Endothelial cell (in vitro differentiated cells): Measurements from ENCODE around the gene DDA1. TPM values are rescaled to one million over a fixed set of nuclear protein-coding genes. Genes with fewer than 3 reads are reported as not detected.

Source experiments
- DNase-seq: peaks from one replicate; pipeline ENCODE4 v3.0.0; 2021; ENCODE audit warnings: low spot score
- H3K27ac Mint-ChIP-seq: one replicate; pipeline ENCODE4 v1.8.0; 2021; ENCODE audit warnings: mixed read lengths, inconsistent platforms; ENCODE audit not compliant: unreplicated experiment
- H3K27me3 Mint-ChIP-seq: one replicate; pipeline ENCODE4 v1.8.0; 2021; ENCODE audit warnings: mild to moderate bottlenecking, moderate library complexity, mixed read lengths, inconsistent platforms; ENCODE audit not compliant: unreplicated experiment
- H3K36me3 Mint-ChIP-seq: one replicate; pipeline ENCODE4 v1.8.0; 2021; ENCODE audit warnings: mild to moderate bottlenecking, low read depth, mixed read lengths, inconsistent platforms; ENCODE audit not compliant: unreplicated experiment
- H3K4me1 Mint-ChIP-seq: one replicate; pipeline ENCODE4 v1.8.0; 2021; ENCODE audit warnings: mild to moderate bottlenecking, mixed read lengths, inconsistent platforms; ENCODE audit not compliant: unreplicated experiment
- H3K4me3 Mint-ChIP-seq: one replicate; pipeline ENCODE4 v1.8.0; 2021; ENCODE audit warnings: mild to moderate bottlenecking, mixed read lengths, inconsistent platforms; ENCODE audit not compliant: unreplicated experiment
- H3K9me3 Mint-ChIP-seq: one replicate; pipeline ENCODE4 v1.8.0; 2021; ENCODE audit warnings: mixed read lengths, inconsistent platforms; ENCODE audit not compliant: unreplicated experiment
- total RNA-seq: library from RNA; stranded (reverse); fragmentation: NEBNext Ultra II Directional; extraction: Animal tissue kit (Norgen Biotek cat#: 25700); gene quantifications from one replicate; pipeline ENCODE4 v1.2.1, GENCODE V29; 2021; ENCODE audit not compliant: unreplicated experiment
- TF ChIP-seq, protein P1 (sequence below): fragments of 200-600 bp; sonication (generic); IDR thresholded peaks from one replicate; pipeline ENCODE4 v1.5.0; 2021; ENCODE audit warnings: antibody characterized with exemption; ENCODE audit not compliant: unreplicated experiment

The DDA1 gene
- total RNA-seq, 1 donor from 2014 or later = 44.7 TPM

DNA sequence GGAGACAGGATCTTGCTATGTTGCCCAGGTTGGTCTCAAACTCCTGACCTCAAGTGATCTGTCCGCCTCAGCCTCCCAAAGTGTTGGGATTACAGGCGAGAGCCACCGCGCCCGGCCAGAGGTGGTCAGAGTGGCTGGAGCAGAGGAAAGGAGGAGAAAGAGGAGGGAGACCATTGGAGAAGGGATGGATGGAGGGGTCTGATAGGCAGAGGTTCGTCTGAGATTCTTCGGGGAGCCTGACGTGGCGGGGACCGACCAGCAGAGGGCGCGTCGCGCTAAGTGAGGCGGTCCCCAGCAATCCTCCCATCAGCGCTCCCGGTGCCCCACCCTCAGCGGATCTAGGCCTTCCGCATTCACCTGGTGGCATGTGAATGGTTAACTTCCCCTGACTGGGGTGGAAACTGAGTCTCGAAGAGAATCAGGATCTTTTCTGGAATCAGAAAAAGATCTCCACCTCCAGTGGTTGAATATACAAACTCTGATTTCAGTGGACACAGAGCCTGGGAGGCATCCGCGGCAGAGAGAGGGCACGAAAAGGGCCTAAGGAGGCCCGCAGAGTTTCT lies 36.8 kb downstream of the DDA1 start:
- peak; percentile 87 for DNase-seq
- peaks cover 3% of the 10 kb centered on the region for H3K36me3 Mint-ChIP-seq
- peaks cover 21% of the 10 kb centered on the region for H3K27me3 Mint-ChIP-seq
- peak overlapping the region; percentile 72 for H3K27ac Mint-ChIP-seq
- H3K9me3 Mint-ChIP-seq = no peaks in the 10 kb centered on the region
- peaks cover 17% of the 10 kb centered on the region for H3K4me1 Mint-ChIP-seq
- TF ChIP-seq, protein P1, sequence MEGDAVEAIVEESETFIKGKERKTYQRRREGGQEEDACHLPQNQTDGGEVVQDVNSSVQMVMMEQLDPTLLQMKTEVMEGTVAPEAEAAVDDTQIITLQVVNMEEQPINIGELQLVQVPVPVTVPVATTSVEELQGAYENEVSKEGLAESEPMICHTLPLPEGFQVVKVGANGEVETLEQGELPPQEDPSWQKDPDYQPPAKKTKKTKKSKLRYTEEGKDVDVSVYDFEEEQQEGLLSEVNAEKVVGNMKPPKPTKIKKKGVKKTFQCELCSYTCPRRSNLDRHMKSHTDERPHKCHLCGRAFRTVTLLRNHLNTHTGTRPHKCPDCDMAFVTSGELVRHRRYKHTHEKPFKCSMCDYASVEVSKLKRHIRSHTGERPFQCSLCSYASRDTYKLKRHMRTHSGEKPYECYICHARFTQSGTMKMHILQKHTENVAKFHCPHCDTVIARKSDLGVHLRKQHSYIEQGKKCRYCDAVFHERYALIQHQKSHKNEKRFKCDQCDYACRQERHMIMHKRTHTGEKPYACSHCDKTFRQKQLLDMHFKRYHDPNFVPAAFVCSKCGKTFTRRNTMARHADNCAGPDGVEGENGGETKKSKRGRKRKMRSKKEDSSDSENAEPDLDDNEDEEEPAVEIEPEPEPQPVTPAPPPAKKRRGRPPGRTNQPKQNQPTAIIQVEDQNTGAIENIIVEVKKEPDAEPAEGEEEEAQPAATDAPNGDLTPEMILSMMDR = peak; percentile 94
- H3K4me3 Mint-ChIP-seq = no peak overlapping the region

DNA sequence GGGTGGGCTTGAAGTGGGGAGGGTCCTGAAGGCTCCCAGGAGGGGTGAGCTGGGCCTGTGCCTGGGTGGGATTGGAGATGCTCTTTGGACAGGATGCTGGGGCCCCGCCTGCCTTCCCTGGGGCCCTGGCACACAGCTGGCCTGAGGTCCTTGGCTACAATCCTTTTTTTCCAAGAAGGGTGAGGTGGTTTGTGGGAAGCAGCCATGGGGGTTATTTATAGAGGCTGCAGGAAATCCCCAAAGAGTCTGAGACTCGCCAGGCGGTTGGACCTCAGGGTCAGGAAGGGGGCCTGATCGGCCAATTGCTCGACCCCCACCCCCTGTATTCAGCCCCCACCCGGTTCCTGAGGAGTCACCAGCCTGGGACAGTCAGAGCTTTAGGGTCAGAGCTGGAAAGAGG lies 38.0 kb downstream of the DDA1 start:
- Mint-ChIP-seq H3K4me3 (peak overlapping the region; percentile 40), H3K9me3 (no peaks in the 10 kb centered on the region), H3K4me1 (peaks cover 23% of the 10 kb centered on the region), H3K36me3 (peaks cover 7% of the 10 kb centered on the region), H3K27ac (peak overlapping the region; percentile 36), H3K27me3 (peaks cover 23% of the 10 kb centered on the region)
- no peak for DNase-seq
- TF ChIP-seq, protein P1 = no peak

DNA sequence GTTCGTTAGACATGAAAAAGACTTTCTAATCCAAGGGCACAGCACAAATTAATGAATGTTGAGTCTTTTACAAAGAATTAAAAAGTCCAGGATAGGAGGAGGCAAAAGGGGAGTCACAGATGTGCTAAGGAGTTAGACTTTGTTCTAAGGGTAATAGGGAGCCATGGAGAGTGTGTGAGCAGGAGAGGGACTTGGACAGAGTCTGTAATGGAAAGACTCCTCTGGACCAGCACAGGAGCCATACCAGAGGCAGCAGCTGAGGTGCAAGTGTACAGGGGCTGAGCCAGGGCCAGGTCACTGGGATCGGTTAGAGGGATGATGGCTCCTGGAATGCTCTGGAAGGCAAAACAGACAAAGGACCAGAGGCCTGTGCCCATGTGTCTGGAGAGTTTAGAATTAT lies 38.5 kb downstream of the DDA1 start:
- TF ChIP-seq, protein P1 = no peak
- H3K27ac Mint-ChIP-seq = peak overlapping the region; percentile 72
- H3K27me3 Mint-ChIP-seq = peaks cover 27% of the 10 kb centered on the region
- peak overlapping the region; percentile 40 for H3K4me3 Mint-ChIP-seq
- peaks cover 28% of the 10 kb centered on the region for H3K4me1 Mint-ChIP-seq
- peaks cover 11% of the 10 kb centered on the region for H3K36me3 Mint-ChIP-seq
- no peaks in the 10 kb centered on the region for H3K9me3 Mint-ChIP-seq
- no peak for DNase-seq

DNA sequence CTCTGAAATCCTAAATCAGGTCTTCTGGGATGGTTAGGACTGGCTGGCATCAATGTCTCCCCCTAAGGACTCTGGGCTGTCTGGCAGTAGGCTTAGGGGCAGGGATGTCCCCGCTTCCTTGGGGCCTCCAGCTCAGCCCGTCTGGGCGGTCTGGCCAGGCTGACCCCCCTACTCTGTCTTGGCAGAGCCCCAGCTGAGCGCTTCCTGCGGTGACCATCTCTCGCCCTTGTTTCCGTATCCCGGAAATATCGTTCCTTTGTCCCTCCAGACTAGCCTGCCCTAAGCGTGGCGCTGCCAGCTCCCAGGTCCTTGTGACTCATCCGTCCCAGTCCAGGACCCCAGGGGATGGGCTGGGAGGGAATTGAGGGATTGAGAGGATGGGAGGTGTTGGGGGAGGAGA lies 39.3 kb downstream of the DDA1 start:
- H3K36me3 Mint-ChIP-seq = peaks cover 20% of the 10 kb centered on the region
- peak; percentile 45 for DNase-seq
- no peaks in the 10 kb centered on the region for H3K9me3 Mint-ChIP-seq
- peak overlapping the region; percentile 48 for H3K27ac Mint-ChIP-seq
- peaks cover 32% of the 10 kb centered on the region for H3K27me3 Mint-ChIP-seq
- TF ChIP-seq, protein P1 = no peak
- peaks cover 36% of the 10 kb centered on the region for H3K4me1 Mint-ChIP-seq
- H3K4me3 Mint-ChIP-seq = no peak overlapping the region

DNA sequence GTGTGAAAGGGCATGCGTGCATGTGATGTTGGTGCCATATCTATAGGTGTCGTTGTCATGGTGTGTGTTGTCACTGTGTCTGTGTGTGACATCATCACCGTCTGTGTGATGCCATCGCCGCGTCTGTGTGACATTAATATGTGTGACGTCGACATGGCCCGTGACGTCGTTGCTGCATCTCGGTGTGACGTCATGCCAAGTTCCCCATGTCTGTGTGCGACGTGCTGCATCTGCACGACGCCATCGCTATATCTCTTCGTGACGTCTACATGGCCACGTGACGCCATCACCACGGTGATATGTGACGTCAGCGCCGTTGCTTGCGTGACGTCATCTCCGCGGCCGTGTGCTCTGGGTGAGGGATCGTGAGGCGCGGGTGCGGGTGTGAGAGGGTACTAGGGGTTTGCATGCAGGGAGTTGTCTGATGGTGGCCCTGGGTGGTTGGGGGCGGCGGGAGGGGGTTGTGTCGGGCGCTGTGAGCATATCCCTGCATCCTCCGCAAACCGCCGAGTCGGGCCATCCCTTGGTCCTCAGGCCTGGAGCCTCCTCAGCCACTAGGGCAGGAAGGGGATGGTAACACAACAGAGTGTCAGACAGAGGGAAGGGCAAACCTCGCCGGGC lies 42.6 kb downstream of the DDA1 start:
- no peaks in the 10 kb centered on the region for H3K9me3 Mint-ChIP-seq
- peaks cover 33% of the 10 kb centered on the region for H3K27me3 Mint-ChIP-seq
- H3K4me1 Mint-ChIP-seq = peaks cover 41% of the 10 kb centered on the region
- peak overlapping the region; percentile 94 for H3K27ac Mint-ChIP-seq
- DNase-seq = no peak
- H3K36me3 Mint-ChIP-seq = peaks cover 28% of the 10 kb centered on the region
- TF ChIP-seq, protein P1 = no peak
- H3K4me3 Mint-ChIP-seq = peak overlapping the region; percentile 81
